WTC11 (cell line): ENCODE results near the gene UGGT1. TPM values are rescaled to one million over a fixed set of nuclear protein-coding genes. Genes with fewer than 3 reads are reported as not detected.

Source experiments
- ATAC-seq: fragments of 200-7000 bp; cut with Tn5 transposase; 2 replicates; pipeline ENCODE4 v1.10.0; 2021; ENCODE audit warnings: mild to moderate bottlenecking, moderate library complexity
- CTCF ChIA-PET: fragments of 300-600 bp; sonication (Branson Sonifier 250); formaldehyde crosslinking; loops from one replicate; lab custom pipeline; 2021; ENCODE audit warnings: antibody characterized with exemption; lab: Charles Lee
- POLR2A ChIA-PET: fragments of 350-600 bp; sonication (Branson Sonifier 250); formaldehyde crosslinking; loops from one replicate; lab custom pipeline; 2021; ENCODE audit warnings: antibody characterized with exemption; lab: Charles Lee
- DNase-seq: peaks from one replicate; pipeline ENCODE4 v3.0.0; 2021; ENCODE audit warnings: low spot score
- H3K27ac Mint-ChIP-seq: 2 replicates; pipeline ENCODE4 v1.8.0; 2021; ENCODE audit warnings: mixed read lengths
- H3K27me3 Mint-ChIP-seq: 2 replicates; pipeline ENCODE4 v1.8.0; 2021; ENCODE audit warnings: low read depth, mild to moderate bottlenecking, moderate library complexity, mixed read lengths
- H3K36me3 Mint-ChIP-seq: 2 replicates; pipeline ENCODE4 v1.8.0; 2021; ENCODE audit warnings: mixed read lengths
- H3K4me1 Mint-ChIP-seq: 2 replicates; pipeline ENCODE4 v1.8.0; 2022; ENCODE audit warnings: mixed read lengths
- H3K4me3 Mint-ChIP-seq: 2 replicates; pipeline ENCODE4 v1.8.0; 2021; ENCODE audit warnings: mild to moderate bottlenecking, moderate library complexity, mixed read lengths
- H3K9me3 Mint-ChIP-seq: 2 replicates; pipeline ENCODE4 v1.8.0; 2021; ENCODE audit warnings: mixed read lengths
- AFF4 ChIP-seq: sonication (generic); formaldehyde crosslinking; IDR thresholded peaks from 2 replicates; pipeline ENCODE4 v1.8.1; 2023; ENCODE audit warnings: mild to moderate bottlenecking, missing genetic modification reagents, borderline replicate concordance
- ATF1 ChIP-seq: sonication (generic); formaldehyde crosslinking; IDR thresholded peaks from 2 replicates; pipeline ENCODE4 v1.8.1; 2023; ENCODE audit warnings: mild to moderate bottlenecking, moderate library complexity, missing genetic modification reagents
- CREB1 ChIP-seq: sonication (generic); formaldehyde crosslinking; IDR thresholded peaks from 2 replicates; pipeline ENCODE4 v1.8.0; 2023; ENCODE audit warnings: mild to moderate bottlenecking, missing genetic modification reagents
- ELF4 ChIP-seq: sonication (generic); formaldehyde crosslinking; IDR thresholded peaks from 2 replicates; pipeline ENCODE4 v1.8.1; 2022; ENCODE audit warnings: low read depth, mild to moderate bottlenecking, moderate library complexity, missing genetic modification reagents
- ESRRA ChIP-seq: sonication (generic); formaldehyde crosslinking; IDR thresholded peaks from 2 replicates; pipeline ENCODE4 v1.8.1; 2022; ENCODE audit warnings: mild to moderate bottlenecking, missing genetic modification reagents, borderline replicate concordance
- FOXJ3 ChIP-seq: sonication (generic); formaldehyde crosslinking; IDR thresholded peaks from 2 replicates; pipeline ENCODE4 v1.9.0; 2021; ENCODE audit warnings: missing genetic modification reagents, mild to moderate bottlenecking, borderline replicate concordance
- FOXP4 ChIP-seq: sonication (generic); formaldehyde crosslinking; IDR thresholded peaks from 2 replicates; pipeline ENCODE4 v1.8.0; 2022; ENCODE audit warnings: mild to moderate bottlenecking, missing genetic modification reagents
- GABPB1 ChIP-seq: sonication (generic); formaldehyde crosslinking; IDR thresholded peaks from 2 replicates; pipeline ENCODE4 v1.8.1; 2023; ENCODE audit warnings: mild to moderate bottlenecking, missing genetic modification reagents
- GTF2I ChIP-seq: fragments of 250-450 bp; sonication (Bioruptor Pico); conservative IDR thresholded peaks from 2 replicates; pipeline ENCODE4 v1.4.0; 2021; ENCODE audit warnings: mild to moderate bottlenecking
- KAT7 ChIP-seq: sonication (generic); formaldehyde crosslinking; IDR thresholded peaks from 2 replicates; pipeline ENCODE4 v1.8.1; 2023; ENCODE audit warnings: missing genetic modification reagents, mild to moderate bottlenecking, borderline replicate concordance
- SMAD3 ChIP-seq: sonication (generic); formaldehyde crosslinking; IDR thresholded peaks from 2 replicates; pipeline ENCODE4 v1.8.0; 2022; ENCODE audit warnings: missing genetic modification reagents, mild to moderate bottlenecking, borderline replicate concordance
- SMAD4 ChIP-seq: sonication (generic); formaldehyde crosslinking; IDR thresholded peaks from 2 replicates; pipeline ENCODE4 v1.8.0; 2022; ENCODE audit warnings: mild to moderate bottlenecking, missing genetic modification reagents
- SOX15 ChIP-seq: fragments of 250-450 bp; sonication (Bioruptor Pico); IDR thresholded peaks from 2 replicates; pipeline ENCODE4 v1.9.0; 2021; ENCODE audit warnings: mild to moderate bottlenecking
- SP1 ChIP-seq: sonication (generic); formaldehyde crosslinking; conservative IDR thresholded peaks from 2 replicates; pipeline ENCODE4 v1.8.1; 2022; ENCODE audit warnings: missing genetic modification reagents
- ZNF317 ChIP-seq: sonication (generic); formaldehyde crosslinking; IDR thresholded peaks from 2 replicates; pipeline ENCODE4 v1.8.1; 2023; ENCODE audit warnings: low read depth, mild to moderate bottlenecking, moderate library complexity, missing genetic modification reagents, borderline replicate concordance
- ZNF423 ChIP-seq: fragments of 250-450 bp; sonication (Bioruptor Pico); IDR thresholded peaks from 2 replicates; pipeline ENCODE4 v2.1.2; 2022; ENCODE audit warnings: mild to moderate bottlenecking, moderate library complexity
- total RNA-seq: library from RNA; stranded (reverse); gene quantifications from 3 replicates; pipeline ENCODE4 v1.2.3, GENCODE V29; 2021
- TF ChIP-seq, protein P1 (sequence below): fragments of 250-450 bp; sonication (Bioruptor Pico); IDR thresholded peaks from 2 replicates; pipeline ENCODE4 v1.9.0; 2021; ENCODE audit warnings: mild to moderate bottlenecking, borderline replicate concordance
- TF ChIP-seq, protein P2 (sequence below): sonication (generic); formaldehyde crosslinking; IDR thresholded peaks from 2 replicates; pipeline ENCODE4 v1.8.1; 2022; ENCODE audit warnings: mild to moderate bottlenecking, moderate library complexity, missing genetic modification reagents
- TF ChIP-seq, protein P3 (sequence below): sonication (generic); formaldehyde crosslinking; IDR thresholded peaks from 2 replicates; pipeline ENCODE4 v1.8.0; 2023; ENCODE audit warnings: mild to moderate bottlenecking, missing genetic modification reagents

UGGT1 gene
- total RNA-seq, 1 experiment from 2014 or later, result 57.9 TPM

- Mint-ChIP-seq H3K9me3 (peaks cover 30% of the 10 kb centered on the region), H3K27ac (no peak overlapping the region), H3K36me3 (no peaks in the 10 kb centered on the region), H3K4me1 (no peaks in the 10 kb centered on the region), H3K4me3 (no peak overlapping the region), H3K27me3 (peaks cover 11% of the 10 kb centered on the region)
- no peak for DNase-seq
- CTCF ChIA-PET, result interaction anchor here (3.3 kb wide), 1 partner anchor 11 kb away, joined by 44 read pairs; no protein-coding TSS in a partner anchor
- POLR2A ChIA-PET, result no interaction called here
- no peak for ATAC-seq
- TF ChIP-seq, protein P1, sequence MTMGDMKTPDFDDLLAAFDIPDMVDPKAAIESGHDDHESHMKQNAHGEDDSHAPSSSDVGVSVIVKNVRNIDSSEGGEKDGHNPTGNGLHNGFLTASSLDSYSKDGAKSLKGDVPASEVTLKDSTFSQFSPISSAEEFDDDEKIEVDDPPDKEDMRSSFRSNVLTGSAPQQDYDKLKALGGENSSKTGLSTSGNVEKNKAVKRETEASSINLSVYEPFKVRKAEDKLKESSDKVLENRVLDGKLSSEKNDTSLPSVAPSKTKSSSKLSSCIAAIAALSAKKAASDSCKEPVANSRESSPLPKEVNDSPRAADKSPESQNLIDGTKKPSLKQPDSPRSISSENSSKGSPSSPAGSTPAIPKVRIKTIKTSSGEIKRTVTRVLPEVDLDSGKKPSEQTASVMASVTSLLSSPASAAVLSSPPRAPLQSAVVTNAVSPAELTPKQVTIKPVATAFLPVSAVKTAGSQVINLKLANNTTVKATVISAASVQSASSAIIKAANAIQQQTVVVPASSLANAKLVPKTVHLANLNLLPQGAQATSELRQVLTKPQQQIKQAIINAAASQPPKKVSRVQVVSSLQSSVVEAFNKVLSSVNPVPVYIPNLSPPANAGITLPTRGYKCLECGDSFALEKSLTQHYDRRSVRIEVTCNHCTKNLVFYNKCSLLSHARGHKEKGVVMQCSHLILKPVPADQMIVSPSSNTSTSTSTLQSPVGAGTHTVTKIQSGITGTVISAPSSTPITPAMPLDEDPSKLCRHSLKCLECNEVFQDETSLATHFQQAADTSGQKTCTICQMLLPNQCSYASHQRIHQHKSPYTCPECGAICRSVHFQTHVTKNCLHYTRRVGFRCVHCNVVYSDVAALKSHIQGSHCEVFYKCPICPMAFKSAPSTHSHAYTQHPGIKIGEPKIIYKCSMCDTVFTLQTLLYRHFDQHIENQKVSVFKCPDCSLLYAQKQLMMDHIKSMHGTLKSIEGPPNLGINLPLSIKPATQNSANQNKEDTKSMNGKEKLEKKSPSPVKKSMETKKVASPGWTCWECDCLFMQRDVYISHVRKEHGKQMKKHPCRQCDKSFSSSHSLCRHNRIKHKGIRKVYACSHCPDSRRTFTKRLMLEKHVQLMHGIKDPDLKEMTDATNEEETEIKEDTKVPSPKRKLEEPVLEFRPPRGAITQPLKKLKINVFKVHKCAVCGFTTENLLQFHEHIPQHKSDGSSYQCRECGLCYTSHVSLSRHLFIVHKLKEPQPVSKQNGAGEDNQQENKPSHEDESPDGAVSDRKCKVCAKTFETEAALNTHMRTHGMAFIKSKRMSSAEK (CRISPR knock-in tag), result no peak
- no peak for TF ChIP-seq SMAD4 (CRISPR knock-in tag)
- TF ChIP-seq CREB1, result no peak
- no peak for TF ChIP-seq KAT7 (CRISPR knock-in tag)
- no peak for TF ChIP-seq SOX15 (CRISPR knock-in tag)
- no peak for TF ChIP-seq GABPB1 (CRISPR knock-in tag)
- TF ChIP-seq, protein P2, sequence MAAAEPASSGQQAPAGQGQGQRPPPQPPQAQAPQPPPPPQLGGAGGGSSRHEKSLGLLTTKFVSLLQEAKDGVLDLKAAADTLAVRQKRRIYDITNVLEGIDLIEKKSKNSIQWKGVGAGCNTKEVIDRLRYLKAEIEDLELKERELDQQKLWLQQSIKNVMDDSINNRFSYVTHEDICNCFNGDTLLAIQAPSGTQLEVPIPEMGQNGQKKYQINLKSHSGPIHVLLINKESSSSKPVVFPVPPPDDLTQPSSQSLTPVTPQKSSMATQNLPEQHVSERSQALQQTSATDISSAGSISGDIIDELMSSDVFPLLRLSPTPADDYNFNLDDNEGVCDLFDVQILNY (CRISPR knock-in tag), result no peak
- no peak for TF ChIP-seq FOXP4 (CRISPR knock-in tag)
- TF ChIP-seq ATF1, result no peak
- TF ChIP-seq, all 79 proteins: peak for 0
These were observed 37.7 kb upstream of the UGGT1 start for GRCh38 chr2:128053331-128053730.

DNA sequence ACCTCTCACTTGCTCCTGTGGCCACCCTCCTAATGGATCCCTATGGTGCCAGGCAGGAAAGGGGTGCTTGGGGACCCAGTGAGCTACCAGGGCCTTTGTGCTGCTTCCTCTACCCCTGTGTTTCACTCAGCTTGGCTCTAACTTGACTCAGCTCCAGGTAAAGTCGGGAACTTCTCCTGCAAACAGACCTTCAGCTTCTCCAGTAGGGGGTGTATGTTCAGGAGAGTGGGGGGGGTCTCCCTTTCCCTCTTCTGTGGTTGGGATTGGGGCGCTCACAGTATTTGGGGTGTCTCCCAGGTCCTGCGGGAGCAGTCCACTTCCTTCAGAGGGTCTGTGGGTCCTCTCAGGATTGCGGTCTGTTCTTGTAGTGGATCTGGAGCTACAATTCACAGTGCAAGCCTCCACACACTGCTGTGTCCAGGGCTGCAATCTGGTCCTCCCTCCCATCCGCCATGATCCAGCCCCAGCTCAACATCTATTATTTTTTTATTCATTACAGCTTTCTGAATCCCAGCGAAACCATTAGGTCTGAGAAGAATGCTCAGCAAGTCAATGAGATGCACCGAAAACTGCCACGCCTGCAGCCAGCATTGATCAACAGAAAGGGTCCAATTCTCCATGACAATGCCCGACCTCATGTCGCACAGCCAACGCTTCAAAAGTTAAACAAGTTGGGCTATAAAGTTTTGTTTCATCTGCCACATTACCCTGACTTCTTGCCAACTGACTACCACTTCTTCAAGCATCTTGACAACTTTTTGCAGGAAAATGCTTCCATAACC, 36.7 kb upstream of the UGGT1 start:
- H3K4me3 Mint-ChIP-seq, result no peak overlapping the region
- no peaks in the 10 kb centered on the region for H3K4me1 Mint-ChIP-seq
- ATAC-seq (no peak), DNase-seq (no peak)
- POLR2A ChIA-PET, result no interaction called here
- H3K27ac Mint-ChIP-seq, result no peak overlapping the region
- no peak for TF ChIP-seq SMAD3 (CRISPR knock-in tag)
- TF ChIP-seq, protein P3, sequence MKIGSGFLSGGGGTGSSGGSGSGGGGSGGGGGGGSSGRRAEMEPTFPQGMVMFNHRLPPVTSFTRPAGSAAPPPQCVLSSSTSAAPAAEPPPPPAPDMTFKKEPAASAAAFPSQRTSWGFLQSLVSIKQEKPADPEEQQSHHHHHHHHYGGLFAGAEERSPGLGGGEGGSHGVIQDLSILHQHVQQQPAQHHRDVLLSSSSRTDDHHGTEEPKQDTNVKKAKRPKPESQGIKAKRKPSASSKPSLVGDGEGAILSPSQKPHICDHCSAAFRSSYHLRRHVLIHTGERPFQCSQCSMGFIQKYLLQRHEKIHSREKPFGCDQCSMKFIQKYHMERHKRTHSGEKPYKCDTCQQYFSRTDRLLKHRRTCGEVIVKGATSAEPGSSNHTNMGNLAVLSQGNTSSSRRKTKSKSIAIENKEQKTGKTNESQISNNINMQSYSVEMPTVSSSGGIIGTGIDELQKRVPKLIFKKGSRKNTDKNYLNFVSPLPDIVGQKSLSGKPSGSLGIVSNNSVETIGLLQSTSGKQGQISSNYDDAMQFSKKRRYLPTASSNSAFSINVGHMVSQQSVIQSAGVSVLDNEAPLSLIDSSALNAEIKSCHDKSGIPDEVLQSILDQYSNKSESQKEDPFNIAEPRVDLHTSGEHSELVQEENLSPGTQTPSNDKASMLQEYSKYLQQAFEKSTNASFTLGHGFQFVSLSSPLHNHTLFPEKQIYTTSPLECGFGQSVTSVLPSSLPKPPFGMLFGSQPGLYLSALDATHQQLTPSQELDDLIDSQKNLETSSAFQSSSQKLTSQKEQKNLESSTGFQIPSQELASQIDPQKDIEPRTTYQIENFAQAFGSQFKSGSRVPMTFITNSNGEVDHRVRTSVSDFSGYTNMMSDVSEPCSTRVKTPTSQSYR, result no peak
- no peak for TF ChIP-seq FOXJ3
- TF ChIP-seq, protein P2 (CRISPR knock-in tag), result no peak
- TF ChIP-seq CREB1, result no peak
- TF ChIP-seq ESRRA (CRISPR knock-in tag), result no peak
- TF ChIP-seq ZNF423 (CRISPR knock-in tag), result no peak
- TF ChIP-seq ZNF317, result no peak
- TF ChIP-seq AFF4, result no peak
- TF ChIP-seq GTF2I (CRISPR knock-in tag), result no peak
- no peak for TF ChIP-seq SP1 (CRISPR knock-in tag)
- no peak for TF ChIP-seq ELF4
- peaks cover 9% of the 10 kb centered on the region for H3K27me3 Mint-ChIP-seq
- no peaks in the 10 kb centered on the region for H3K36me3 Mint-ChIP-seq
- peaks cover 23% of the 10 kb centered on the region for H3K9me3 Mint-ChIP-seq
- CTCF ChIA-PET, result interaction anchor here (0.6 to 3.3 kb wide), 9 partner anchors 8 to 948 kb away, joined by 3 to 44 read pairs (median 3); no protein-coding TSS in a partner anchor
